ENCODE measurements around the gene DNAJC13. TPM values are rescaled to one million over a fixed set of nuclear protein-coding genes. Genes with fewer than 3 reads are reported as not detected.

The DNAJC13 gene
- total RNA-seq, 1 experiment from 2014 or later, result 18.1 TPM

DNA sequence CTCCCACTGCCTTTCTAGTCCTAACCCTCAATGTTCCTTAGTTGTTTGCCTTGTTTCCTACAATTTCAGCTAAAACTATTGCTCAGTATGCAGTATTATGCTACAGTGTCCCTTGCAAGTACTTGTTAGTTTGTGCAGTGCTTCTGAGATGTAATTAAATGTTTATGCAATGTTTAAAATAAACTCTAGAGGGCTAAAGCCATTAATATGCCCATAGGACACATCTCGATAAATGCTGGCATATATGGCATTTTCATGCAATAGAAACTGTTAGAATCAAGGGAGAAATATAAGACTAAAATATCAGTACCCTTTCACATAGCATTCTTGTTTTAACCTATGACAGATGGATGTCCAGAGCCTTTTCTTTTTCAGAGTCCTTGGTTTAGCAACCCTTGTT lies 120.0 kb downstream of the DNAJC13 start:
- H3K4me1 Mint-ChIP-seq, result peaks cover 5 to 8% of the 10 kb centered on the region in 2 experiments
- no peak overlapping the region for H2BK12ac ChIP-seq (ENCODE audit: insufficient read length, low read depth, low read length)
- no peaks in the 10 kb centered on the region for H3K27me3 Mint-ChIP-seq (ENCODE audit: low read depth)
- H4K5ac ChIP-seq (ENCODE audit: insufficient read length, low read depth, low read length), result no peak overlapping the region
- no peaks in the 10 kb centered on the region for H3K79me1 ChIP-seq (ENCODE audit: insufficient read depth, low read depth, low read length, poor library complexity, severe bottlenecking)
- H3K4me1 ChIP-seq (ENCODE audit: insufficient read depth, low read length), result no peaks in the 10 kb centered on the region
- TF ChIP-seq, protein P1, sequence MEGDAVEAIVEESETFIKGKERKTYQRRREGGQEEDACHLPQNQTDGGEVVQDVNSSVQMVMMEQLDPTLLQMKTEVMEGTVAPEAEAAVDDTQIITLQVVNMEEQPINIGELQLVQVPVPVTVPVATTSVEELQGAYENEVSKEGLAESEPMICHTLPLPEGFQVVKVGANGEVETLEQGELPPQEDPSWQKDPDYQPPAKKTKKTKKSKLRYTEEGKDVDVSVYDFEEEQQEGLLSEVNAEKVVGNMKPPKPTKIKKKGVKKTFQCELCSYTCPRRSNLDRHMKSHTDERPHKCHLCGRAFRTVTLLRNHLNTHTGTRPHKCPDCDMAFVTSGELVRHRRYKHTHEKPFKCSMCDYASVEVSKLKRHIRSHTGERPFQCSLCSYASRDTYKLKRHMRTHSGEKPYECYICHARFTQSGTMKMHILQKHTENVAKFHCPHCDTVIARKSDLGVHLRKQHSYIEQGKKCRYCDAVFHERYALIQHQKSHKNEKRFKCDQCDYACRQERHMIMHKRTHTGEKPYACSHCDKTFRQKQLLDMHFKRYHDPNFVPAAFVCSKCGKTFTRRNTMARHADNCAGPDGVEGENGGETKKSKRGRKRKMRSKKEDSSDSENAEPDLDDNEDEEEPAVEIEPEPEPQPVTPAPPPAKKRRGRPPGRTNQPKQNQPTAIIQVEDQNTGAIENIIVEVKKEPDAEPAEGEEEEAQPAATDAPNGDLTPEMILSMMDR (conservative IDR thresholded peaks at IDR 0.05), result no peak
- H3K23me2 ChIP-seq (ENCODE audit: insufficient read length, low read depth, low read length, poor library complexity, severe bottlenecking), result no peaks in the 10 kb centered on the region
- no peak overlapping the region for H3K4ac ChIP-seq (ENCODE audit: low read depth, low read length)
- no peaks in the 10 kb centered on the region for H3K79me2 ChIP-seq (ENCODE audit: insufficient read depth, low read length)
- no peak overlapping the region for H3K23ac ChIP-seq (ENCODE audit: insufficient read length, low read depth, low read length)
- no peak overlapping the region for H3K18ac ChIP-seq (ENCODE audit: insufficient read length, low read depth, low read length)
- DNase-seq, result no peak
- no peak overlapping the region for H3K14ac ChIP-seq (ENCODE audit: insufficient read depth, low read length)
- H3T11ph ChIP-seq (ENCODE audit: low read length), result no peak overlapping the region
- H3K36me3 Mint-ChIP-seq (ENCODE audit: insufficient read depth in 1 of 3, low read depth in 3 of 3), result peaks cover 3 to 27% (median 21%) of the 10 kb centered on the region in 3 experiments; a peak in 5 of 7 replicates
- H3K27ac Mint-ChIP-seq, result no peak overlapping the region
- H2AK5ac ChIP-seq (ENCODE audit: insufficient read length, low read length), result no peak overlapping the region
- H2AFZ ChIP-seq (ENCODE audit: low read length), result no peak overlapping the region
- H3K9me3 ChIP-seq (ENCODE audit: control insufficient read depth, low read depth, low read length), result no peaks in the 10 kb centered on the region
- H3K9ac ChIP-seq (ENCODE audit: extremely low read depth, insufficient read length, low read length), result no peak overlapping the region
- H4K8ac ChIP-seq (replicated peaks; ENCODE audit: insufficient read length, low read depth, low read length), result no peak overlapping the region
- H3K9me3 Mint-ChIP-seq, result no peaks in the 10 kb centered on the region
- no peak overlapping the region for H3K4me2 ChIP-seq (ENCODE audit: insufficient read depth, insufficient read length, low read length)
- H4K20me1 ChIP-seq (ENCODE audit: control insufficient read depth, insufficient read depth, insufficient read length), result no peaks in the 10 kb centered on the region
- no peak overlapping the region for H3K27ac ChIP-seq (ENCODE audit: insufficient read length, low read depth, low read length)
- no peak overlapping the region for H2BK120ac ChIP-seq (ENCODE audit: low read depth, low read length, poor library complexity, severe bottlenecking)
- no peak overlapping the region for H2BK15ac ChIP-seq (ENCODE audit: low read depth, low read length)
- H3K27me3 ChIP-seq (ENCODE audit: insufficient read depth, low read length), result no peaks in the 10 kb centered on the region
- H3K56ac ChIP-seq (ENCODE audit: insufficient read length, low read depth, low read length), result no peak overlapping the region
- no peak overlapping the region for H3K4me3 Mint-ChIP-seq
- no peak overlapping the region for H4K91ac ChIP-seq (ENCODE audit: insufficient read length, low read depth, low read length)
- no peak overlapping the region for H2BK5ac ChIP-seq (ENCODE audit: insufficient read length, low read length)
- no peak overlapping the region for H2BK20ac ChIP-seq (ENCODE audit: low read depth, low read length, poor library complexity, severe bottlenecking)
- WGBS (ENCODE audit: extremely low coverage, insufficient read length, low lambda C conversion rate), result no CpG with 5 or more reads among the region's 1 CpG
